GM12878 (cell line): ENCODE results near the gene GNPTG.

Experiments used
- ATF2 ChIP-seq: IDR thresholded peaks from 2 replicates; pipeline ENCODE4 v1.6.1; 2012; ENCODE audit warnings: low read length, inconsistent platforms
- MXI1 ChIP-seq: fragments of 150-350 bp; IDR thresholded peaks from 2 replicates; pipeline ENCODE4 v1.6.1; 2011; ENCODE audit warnings: low read depth, mild to moderate bottlenecking, inconsistent platforms, low read length, improper control_type of control experiment

- TF ChIP-seq ATF2 (no peak), MXI1 (no peak)
Observed at GRCh38 chr16:1347962-1348361, 3.8 kb upstream of the GNPTG start.
